Stimulated activated naive B cell treated with anti-CD40 and anti-IgM and Interleukin-4, amounts not matched to agents 10 μg/mL and 1 μg/mL and 100 μg/mL, for 72 hours (primary cell): ENCODE results near the gene CFH.
"Not testable (repeated sequence)": the region's sequence is repeated elsewhere in the genome, so short reads cannot be mapped to it uniquely, and the experiment has no call there.

Experiments
- ATAC-seq, 2 donors: fragments of 150-1000 bp; cut with Tn5 transposase; replicated peaks; 2 replicates each; pipeline ENCODE4 v1.10.0; 2021; ENCODE audit warnings: moderate library complexity in 1 of 2
- DNase-seq: peaks from one replicate; pipeline ENCODE4 v3.0.0; 2021
- H3K27ac Mint-ChIP-seq: one replicate; pipeline ENCODE4 v1.8.0; 2022; ENCODE audit warnings: mild to moderate bottlenecking, mixed read lengths
- H3K27me3 Mint-ChIP-seq, 2 donors: one replicate each; pipeline ENCODE4 v1.8.0; 2022; ENCODE audit warnings: mixed read lengths in 2 of 2
- H3K36me3 Mint-ChIP-seq, 2 donors: one replicate each; pipeline ENCODE4 v1.8.0; 2022; ENCODE audit warnings: mixed read lengths in 2 of 2, mild to moderate bottlenecking in 1 of 2
- H3K4me1 Mint-ChIP-seq, 2 donors: one replicate each; pipeline ENCODE4 v1.8.0; 2022; ENCODE audit warnings: mixed read lengths in 2 of 2, mild to moderate bottlenecking in 1 of 2
- H3K4me3 Mint-ChIP-seq, 2 donors: one replicate each; pipeline ENCODE4 v1.8.0; 2022; ENCODE audit warnings: mild to moderate bottlenecking in 2 of 2, mixed read lengths in 2 of 2, moderate library complexity in 1 of 2
- H3K9me3 Mint-ChIP-seq, 2 donors: one replicate each; pipeline ENCODE4 v1.8.0; 2022; ENCODE audit warnings: mixed read lengths in 2 of 2, mild to moderate bottlenecking in 1 of 2

CFH gene

GRCh38 chr1:196685506-196685905 lies 33.7 kb downstream of the CFH start:
- no peaks in the 10 kb centered on the region for H3K9me3 Mint-ChIP-seq
- no peak overlapping the region for H3K4me3 Mint-ChIP-seq
- DNase-seq (no peak), ATAC-seq (no peak)
- no peak overlapping the region for H3K27ac Mint-ChIP-seq
- H3K36me3 Mint-ChIP-seq = no peaks in the 10 kb centered on the region
- no peaks in the 10 kb centered on the region for H3K27me3 Mint-ChIP-seq
- H3K4me1 Mint-ChIP-seq = no peaks in the 10 kb centered on the region

- no peak overlapping the region for H3K27ac Mint-ChIP-seq
- no peaks in the 10 kb centered on the region for H3K4me1 Mint-ChIP-seq
- H3K27me3 Mint-ChIP-seq = no peaks in the 10 kb centered on the region
- peaks cover 0 to 2% of the 10 kb centered on the region in 2 donors for H3K9me3 Mint-ChIP-seq
- H3K4me3 Mint-ChIP-seq = no peak overlapping the region
- ATAC-seq (no peak), DNase-seq (no peak)
- H3K36me3 Mint-ChIP-seq = no peaks in the 10 kb centered on the region
Measured at GRCh38 chr1:196689001-196689400, 37.2 kb downstream of the CFH start.

GRCh38 chr1:196690582-196690981 lies 38.7 kb downstream of the CFH start:
- DNase-seq = no peak
- no peak overlapping the region for H3K4me3 Mint-ChIP-seq
- H3K36me3 Mint-ChIP-seq = no peaks in the 10 kb centered on the region

GRCh38 chr1:196698993-196699392 lies 47.1 kb downstream of the CFH start:
- Mint-ChIP-seq H3K4me3 (no peak overlapping the region), H3K9me3 (peaks cover 4 to 6% of the 10 kb centered on the region in 2 donors), H3K27me3 (peaks cover 0 to 6% of the 10 kb centered on the region in 2 donors), H3K27ac (no peak overlapping the region), H3K36me3 (no peaks in the 10 kb centered on the region), H3K4me1 (no peaks in the 10 kb centered on the region)
- ATAC-seq (no peak), DNase-seq (no peak)

More at GRCh38 chr1:196690582-196690981, 38.7 kb downstream of the CFH start:
- peaks cover 0 to 3% of the 10 kb centered on the region in 2 donors for H3K9me3 Mint-ChIP-seq
- ATAC-seq = no peak
- no peak overlapping the region for H3K27ac Mint-ChIP-seq
- H3K4me1 Mint-ChIP-seq = no peaks in the 10 kb centered on the region
- peaks cover 0 to under 1% of the 10 kb centered on the region in 2 donors for H3K27me3 Mint-ChIP-seq

- no peak for DNase-seq
- Mint-ChIP-seq H3K36me3 (no peaks in the 10 kb centered on the region), H3K27me3 (no peaks in the 10 kb centered on the region), H3K9me3 (peaks cover 0 to under 1% of the 10 kb centered on the region in 2 donors), H3K4me1 (no peaks in the 10 kb centered on the region), H3K4me3 (no peak overlapping the region), H3K27ac (no peak overlapping the region)
- no peak for ATAC-seq
Measured at GRCh38 chr1:196701144-196701543, 49.3 kb downstream of the CFH start.

GRCh38 chr1:196709892-196710291 lies 58.0 kb downstream of the CFH start:
- not testable (repeated sequence) for H3K4me1 Mint-ChIP-seq

GRCh38 chr1:196717868-196718267 lies 66.0 kb downstream of the CFH start:
- H3K9me3 Mint-ChIP-seq = no peaks in the 10 kb centered on the region
- H3K4me3 Mint-ChIP-seq = no peak overlapping the region
- no peak for DNase-seq
- no peaks in the 10 kb centered on the region for H3K36me3 Mint-ChIP-seq
- no peaks in the 10 kb centered on the region for H3K27me3 Mint-ChIP-seq
- ATAC-seq = no peak
- no peaks in the 10 kb centered on the region for H3K4me1 Mint-ChIP-seq
- H3K27ac Mint-ChIP-seq = no peak overlapping the region

More at GRCh38 chr1:196709892-196710291, 58.0 kb downstream of the CFH start:
- not testable (repeated sequence) for H3K4me3 Mint-ChIP-seq, H3K36me3 Mint-ChIP-seq, ATAC-seq, H3K9me3 Mint-ChIP-seq, H3K27me3 Mint-ChIP-seq, H3K27ac Mint-ChIP-seq, DNase-seq

GRCh38 chr1:196723325-196724185 lies 71.7 kb downstream of the CFH start:
- Mint-ChIP-seq H3K27me3 (no peaks in the 10 kb centered on the region), H3K9me3 (no peaks in the 10 kb centered on the region), H3K27ac (no peak overlapping the region), H3K4me3 (no peak overlapping the region), H3K36me3 (no peaks in the 10 kb centered on the region), H3K4me1 (no peaks in the 10 kb centered on the region)
- DNase-seq (no peak), ATAC-seq (peak; percentile 54 to 74)

GRCh38 chr1:196732526-196732925 lies 80.7 kb downstream of the CFH start:
- Mint-ChIP-seq H3K9me3 (peaks cover 0 to 13% of the 10 kb centered on the region in 2 donors), H3K27me3 (no peaks in the 10 kb centered on the region), H3K4me1 (no peaks in the 10 kb centered on the region), H3K4me3 (no peak overlapping the region), H3K36me3 (no peaks in the 10 kb centered on the region), H3K27ac (no peak overlapping the region)
- DNase-seq (no peak), ATAC-seq (no peak)

- Mint-ChIP-seq H3K27me3 (no peaks in the 10 kb centered on the region), H3K4me3 (no peak overlapping the region), H3K27ac (no peak overlapping the region), H3K36me3 (no peaks in the 10 kb centered on the region), H3K9me3 (peaks cover 0 to 16% of the 10 kb centered on the region in 2 donors), H3K4me1 (no peaks in the 10 kb centered on the region)
- no peak for DNase-seq
- ATAC-seq = no peak
Measured at GRCh38 chr1:196733091-196733970, 81.5 kb downstream of the CFH start.

GRCh38 chr1:196734006-196734405 lies 82.2 kb downstream of the CFH start:
- H3K27ac Mint-ChIP-seq = no peak overlapping the region
- no peak for ATAC-seq
- DNase-seq = no peak
- H3K4me3 Mint-ChIP-seq = no peak overlapping the region
- H3K9me3 Mint-ChIP-seq = peaks cover 0 to 21% of the 10 kb centered on the region in 2 donors
- H3K36me3 Mint-ChIP-seq = no peaks in the 10 kb centered on the region
- no peaks in the 10 kb centered on the region for H3K27me3 Mint-ChIP-seq
- H3K4me1 Mint-ChIP-seq = no peaks in the 10 kb centered on the region

- Mint-ChIP-seq H3K4me1 (no peaks in the 10 kb centered on the region), H3K27me3 (no peaks in the 10 kb centered on the region), H3K27ac (no peak overlapping the region), H3K9me3 (peaks cover 4 to 24% of the 10 kb centered on the region in 2 donors), H3K36me3 (no peaks in the 10 kb centered on the region), H3K4me3 (no peak overlapping the region)
- ATAC-seq (no peak), DNase-seq (no peak)
Measured at GRCh38 chr1:196734460-196734859, 82.6 kb downstream of the CFH start.

- ATAC-seq (no peak), DNase-seq (no peak)
- Mint-ChIP-seq H3K27ac (no peak overlapping the region), H3K9me3 (peaks cover 14 to 21% of the 10 kb centered on the region in 2 donors), H3K36me3 (no peaks in the 10 kb centered on the region), H3K4me3 (no peak overlapping the region), H3K27me3 (no peaks in the 10 kb centered on the region), H3K4me1 (no peaks in the 10 kb centered on the region)
Measured at GRCh38 chr1:196738730-196739129, 86.9 kb downstream of the CFH start.

- peaks cover 14 to 17% of the 10 kb centered on the region in 2 donors for H3K9me3 Mint-ChIP-seq
- not testable (repeated sequence) for H3K4me3 Mint-ChIP-seq
Measured at GRCh38 chr1:196743244-196743643, 91.4 kb downstream of the CFH start.

More at GRCh38 chr1:196743244-196743643, 91.4 kb downstream of the CFH start:
- not testable (repeated sequence) for H3K27me3 Mint-ChIP-seq, DNase-seq, H3K27ac Mint-ChIP-seq, H3K36me3 Mint-ChIP-seq, H3K4me1 Mint-ChIP-seq
- ATAC-seq = peak in 1 of 2 donors; percentile 29
